HEK293T (cell line): ENCODE data around the gene ADORA3.

Source experiments
- CTCF ChIA-PET: fragments of 350-600 bp; formaldehyde crosslinking; extraction: SDS; loops from one replicate; lab custom pipeline; 2021; ENCODE audit warnings: antibody characterized with exemption, inconsistent platforms; lab: Yijun Ruan, JAX
- POLR2A ChIA-PET: fragments of 350-600 bp; formaldehyde crosslinking; extraction: SDS; loops from one replicate; lab custom pipeline; 2020; ENCODE audit warnings: antibody characterized with exemption, inconsistent platforms; lab: Yijun Ruan, JAX
- DNase-seq: peaks from one replicate; pipeline ENCODE4 v3.0.0; 2012; ENCODE audit warnings: mixed read lengths; ENCODE audit errors: extremely low spot score
- ARNT ChIP-seq: fragments of 450-650 bp; IDR thresholded peaks from 2 replicates; pipeline ENCODE4 v1.6.1; 2017; ENCODE audit warnings: mild to moderate bottlenecking
- BHLHE40 ChIP-seq: fragments of 450-650 bp; IDR thresholded peaks from 2 replicates; pipeline ENCODE4 v1.6.1; 2016; ENCODE audit warnings: mild to moderate bottlenecking, moderate library complexity, borderline replicate concordance
- CTBP1 ChIP-seq: fragments of 450-650 bp; IDR thresholded peaks from 2 replicates; pipeline ENCODE4 v1.6.1; 2016; ENCODE audit warnings: borderline replicate concordance
- ELF4 ChIP-seq: fragments of 450-650 bp; IDR thresholded peaks from 2 replicates; pipeline ENCODE4 v1.6.1; 2017; ENCODE audit warnings: antibody characterized with exemption
- FOXA1 ChIP-seq: fragments of 450-650 bp; IDR thresholded peaks from 2 replicates; pipeline ENCODE4 v1.6.1; 2016; ENCODE audit warnings: mild to moderate bottlenecking
- FOXK2 ChIP-seq: fragments of 450-650 bp; IDR thresholded peaks from 2 replicates; pipeline ENCODE4 v1.6.1; 2016; ENCODE audit warnings: mild to moderate bottlenecking
- FOXM1 ChIP-seq: fragments of 450-650 bp; IDR thresholded peaks from 2 replicates; pipeline ENCODE4 v1.6.1; 2017; ENCODE audit warnings: mild to moderate bottlenecking, borderline replicate concordance
- HDGF ChIP-seq: fragments of 450-650 bp; IDR thresholded peaks from 2 replicates; pipeline ENCODE4 v1.6.1; 2017; ENCODE audit warnings: antibody characterized with exemption, borderline replicate concordance
- L3MBTL2 ChIP-seq: fragments of 450-650 bp; conservative IDR thresholded peaks from 2 replicates; pipeline ENCODE4 v1.6.1; 2016; ENCODE audit warnings: mild to moderate bottlenecking
- LEF1 ChIP-seq: fragments of 450-650 bp; IDR thresholded peaks from 2 replicates; pipeline ENCODE4 v1.6.1; 2017; ENCODE audit warnings: mild to moderate bottlenecking, borderline replicate concordance
- NFRKB ChIP-seq: fragments of 450-650 bp; IDR thresholded peaks from 2 replicates; pipeline ENCODE4 v1.6.1; 2016; ENCODE audit warnings: mild to moderate bottlenecking, moderate library complexity
- SP1 ChIP-seq: fragments of 450-650 bp; IDR thresholded peaks from 2 replicates; pipeline ENCODE4 v1.6.1; 2017
- SUZ12 ChIP-seq: fragments of 450-650 bp; IDR thresholded peaks from 2 replicates; pipeline ENCODE4 v1.6.1; 2016; ENCODE audit warnings: mild to moderate bottlenecking
- TARDBP ChIP-seq: fragments of 450-650 bp; IDR thresholded peaks from 2 replicates; pipeline ENCODE4 v1.6.1; 2016
- ZNF384 ChIP-seq: fragments of 450-650 bp; IDR thresholded peaks from 2 replicates; pipeline ENCODE4 v1.6.1; 2016
- TF ChIP-seq, protein P1 (sequence below): fragments of 450-650 bp; IDR thresholded peaks from 2 replicates; pipeline ENCODE4 v1.6.1; 2016

The ADORA3 gene

DNA sequence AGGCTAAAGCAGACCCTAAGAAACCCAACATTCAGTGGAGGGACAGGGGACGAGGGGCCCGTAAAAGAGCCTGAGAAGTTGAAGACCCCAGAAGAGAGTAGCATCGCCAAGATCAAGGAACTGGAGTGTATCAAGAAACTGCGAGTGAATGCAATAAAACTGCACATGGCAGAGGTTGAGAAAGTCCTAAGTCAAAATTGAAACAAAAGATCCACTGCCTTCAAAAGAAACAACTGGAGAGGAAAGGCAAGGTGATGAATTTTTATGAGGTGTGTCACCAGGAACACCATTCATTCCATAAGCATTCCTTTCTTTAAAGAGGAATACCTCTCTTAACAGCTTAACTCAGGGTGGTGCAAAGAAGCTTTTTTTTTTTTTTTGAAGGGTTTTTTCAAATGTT lies 38.3 kb upstream of the ADORA3 start:
- no peak for TF ChIP-seq SP1
- TF ChIP-seq ELF4: no peak
- TF ChIP-seq FOXK2: no peak
- TF ChIP-seq, protein P1, sequence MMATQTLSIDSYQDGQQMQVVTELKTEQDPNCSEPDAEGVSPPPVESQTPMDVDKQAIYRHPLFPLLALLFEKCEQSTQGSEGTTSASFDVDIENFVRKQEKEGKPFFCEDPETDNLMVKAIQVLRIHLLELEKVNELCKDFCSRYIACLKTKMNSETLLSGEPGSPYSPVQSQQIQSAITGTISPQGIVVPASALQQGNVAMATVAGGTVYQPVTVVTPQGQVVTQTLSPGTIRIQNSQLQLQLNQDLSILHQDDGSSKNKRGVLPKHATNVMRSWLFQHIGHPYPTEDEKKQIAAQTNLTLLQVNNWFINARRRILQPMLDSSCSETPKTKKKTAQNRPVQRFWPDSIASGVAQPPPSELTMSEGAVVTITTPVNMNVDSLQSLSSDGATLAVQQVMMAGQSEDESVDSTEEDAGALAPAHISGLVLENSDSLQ: no peak
- TF ChIP-seq FOXM1: no peak
- no peak for TF ChIP-seq FOXA1
- no peak for TF ChIP-seq NFRKB
- TF ChIP-seq HDGF: no peak
- TF ChIP-seq TARDBP: no peak
- TF ChIP-seq BHLHE40: no peak
- no peak for TF ChIP-seq LEF1
- TF ChIP-seq ZNF384: no peak
- ChIA-PET CTCF (no interaction called here), POLR2A (no interaction called here)
- DNase-seq: no peak

DNA sequence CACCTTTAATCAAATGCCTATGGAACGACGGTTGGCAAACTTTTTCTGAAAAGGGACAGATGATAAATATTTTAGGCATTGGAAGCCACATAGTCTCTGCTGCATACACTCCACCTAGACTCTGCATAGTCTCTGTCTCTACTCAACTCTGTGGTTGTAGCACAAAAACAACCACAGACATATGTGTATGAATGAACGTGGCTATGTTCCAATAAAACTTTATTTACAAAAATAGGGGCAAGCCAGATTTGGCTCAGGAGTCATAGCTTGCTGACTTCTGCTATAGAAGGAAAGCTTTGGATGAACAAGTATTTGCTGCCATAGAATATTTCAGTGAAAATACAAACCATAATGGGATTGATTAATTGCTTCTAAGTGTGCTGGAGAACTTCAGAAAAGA lies 37.5 kb upstream of the ADORA3 start:
- ChIA-PET CTCF (no interaction called here), POLR2A (no interaction called here)
- TF ChIP-seq SUZ12: no peak
- no peak for TF ChIP-seq CTBP1
- no peak for DNase-seq

- CTCF ChIA-PET: interaction anchor here (0.7 kb wide), 1 partner anchor 31 kb away, joined by 3 read pairs; no protein-coding TSS in a partner anchor
- POLR2A ChIA-PET: no interaction called here
- no peak for DNase-seq
- TF ChIP-seq BHLHE40: no peak
These were observed 35.1 kb upstream of the ADORA3 start for GRCh38 chr1:111538343-111539025.

GRCh38 chr1:111535256-111536191 lies 32.1 kb upstream of the ADORA3 start:
- POLR2A ChIA-PET: no interaction called here

DNA sequence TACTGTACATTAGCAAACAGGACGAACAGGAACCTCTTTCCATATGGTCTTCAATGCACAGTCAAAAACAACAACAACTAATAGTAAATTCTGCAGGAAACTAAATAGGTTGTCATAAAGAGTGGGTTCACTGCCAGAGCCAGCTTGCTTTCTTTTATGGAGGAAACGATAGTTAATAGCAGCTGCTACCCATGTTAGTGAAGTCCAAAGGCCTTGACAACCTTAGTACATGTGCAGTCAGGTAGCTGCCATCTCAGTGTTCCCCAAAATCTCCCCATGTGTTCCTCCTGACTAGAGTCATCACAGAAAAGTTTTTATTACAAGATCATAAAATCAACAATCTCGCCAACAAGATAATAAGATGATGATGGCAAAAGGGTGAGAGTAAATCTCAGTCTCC lies 16.6 kb upstream of the ADORA3 start:
- POLR2A ChIA-PET: no interaction called here
- CTCF ChIA-PET: no interaction called here
- no peak for DNase-seq
- TF ChIP-seq ELF4: no peak
- no peak for TF ChIP-seq SUZ12
- TF ChIP-seq LEF1: no peak
- no peak for TF ChIP-seq SP1
- TF ChIP-seq NFRKB: no peak

More at GRCh38 chr1:111535256-111536191, 32.1 kb upstream of the ADORA3 start:
- TF ChIP-seq ZNF384 (no peak), FOXA1 (no peak), TARDBP (no peak)
- TF ChIP-seq, protein P1: no peak
- CTCF ChIA-PET: no interaction called here
- no peak for DNase-seq

DNA sequence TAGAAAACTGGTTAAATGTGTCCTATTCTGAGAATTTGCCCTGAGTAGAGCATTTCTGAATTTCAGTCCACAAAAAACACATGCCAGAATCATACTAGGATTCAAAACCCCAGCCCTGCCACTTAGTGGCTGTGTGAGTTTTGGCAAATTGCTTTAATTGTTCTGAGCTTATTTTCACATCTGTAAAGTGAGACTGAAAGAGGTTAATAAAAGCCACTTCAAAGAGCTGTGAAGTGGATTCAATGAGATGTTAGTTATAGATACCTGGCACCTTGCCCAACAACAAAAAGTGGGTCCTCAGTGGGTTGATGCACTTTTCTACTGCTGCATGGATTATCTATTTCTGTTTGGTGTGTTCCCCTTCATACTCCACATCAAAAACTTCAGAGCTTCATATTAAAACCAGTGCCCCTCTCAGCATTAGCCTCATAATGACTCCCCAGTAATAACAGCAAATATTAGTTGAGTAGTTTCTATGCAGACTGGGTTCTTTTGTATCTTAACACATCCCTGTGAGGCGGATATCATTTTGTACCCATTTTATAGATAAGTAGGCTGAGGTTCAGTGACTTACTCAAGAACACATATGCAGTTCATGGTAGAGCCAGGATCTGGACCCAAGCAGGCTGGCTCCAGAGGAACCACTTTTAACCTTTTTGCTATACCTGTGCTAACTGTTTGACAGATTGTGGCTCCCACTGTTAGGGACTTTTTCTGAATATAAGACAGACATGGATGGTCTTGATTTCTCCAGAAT lies 14.2 kb upstream of the ADORA3 start:
- no peak for DNase-seq
- POLR2A ChIA-PET: interaction anchor here (1.0 kb wide), 1 partner anchor 102 kb away, joined by 3 read pairs; the partner anchor contains the start of gene RAP1A
- TF ChIP-seq ELF4: no peak
- CTCF ChIA-PET: interaction anchor here (0.6 to 2.2 kb wide), 2 partner anchors 10 to 1178 kb away, joined by 3 to 11 read pairs; partner anchors contain the start of gene RBM15

DNA sequence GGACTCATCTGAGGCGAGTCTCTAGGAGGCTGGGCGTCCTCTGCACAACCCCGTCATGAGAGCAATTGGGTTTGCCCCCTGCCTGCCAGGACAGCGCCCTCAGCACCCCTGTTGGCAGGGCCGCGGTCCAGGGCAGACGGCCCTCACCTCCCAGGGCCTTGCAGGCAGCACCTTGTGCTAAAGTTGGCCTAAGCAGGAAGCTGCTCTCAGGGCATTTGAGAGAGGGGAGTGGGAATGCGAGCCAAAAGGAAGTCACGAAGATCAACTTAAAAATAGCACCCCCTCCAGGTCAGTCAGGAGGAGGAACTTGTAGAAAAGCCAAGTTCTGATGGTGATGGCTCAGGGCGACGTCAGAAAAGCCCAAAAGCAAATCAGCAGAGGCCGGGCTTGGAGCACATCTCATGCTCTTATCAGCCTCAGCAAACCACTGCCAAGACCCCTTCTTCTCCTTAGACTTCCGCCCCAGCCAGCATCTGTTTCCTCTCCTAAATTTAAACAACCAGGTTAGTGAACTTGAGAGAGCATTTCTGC lies 12.6 kb upstream of the ADORA3 start:
- DNase-seq: peak; percentile 36
- CTCF ChIA-PET: interaction anchor here (2.2 kb wide), 1 partner anchor 8 kb away, joined by 11 read pairs; no protein-coding TSS in a partner anchor
- TF ChIP-seq HDGF (no peak), ELF4 (no peak), CTBP1 (no peak), FOXM1 (no peak), L3MBTL2 (no peak), ARNT (no peak), FOXK2 (no peak), NFRKB (no peak)
- TF ChIP-seq, protein P1: no peak
- POLR2A ChIA-PET: no interaction called here
